Hepatocyte (in vitro differentiated cells): ENCODE measurements around the gene MAPRE2.

Source experiments
- EZH2 ChIP-seq: fragments of 200-600 bp; sonication (generic); IDR thresholded peaks from 2 replicates; pipeline ENCODE4 v1.6.1; 2016; ENCODE audit warnings: antibody characterized with exemption, mild to moderate bottlenecking, borderline replicate concordance
- EZH2phosphoT487 ChIP-seq: fragments of 200-600 bp; sonication (generic); IDR thresholded peaks from one replicate; pipeline ENCODE4 v1.6.1; 2018; ENCODE audit warnings: antibody characterized with exemption, mild to moderate bottlenecking, low read depth, moderate library complexity; ENCODE audit not compliant: unreplicated experiment, severe bottlenecking
- TF ChIP-seq, protein P1 (sequence below): fragments of 200-600 bp; sonication (generic); IDR thresholded peaks from 2 replicates; pipeline ENCODE4 v1.5.1; 2016; ENCODE audit warnings: antibody characterized with exemption, mild to moderate bottlenecking; ENCODE audit not compliant: poor library complexity

DNA sequence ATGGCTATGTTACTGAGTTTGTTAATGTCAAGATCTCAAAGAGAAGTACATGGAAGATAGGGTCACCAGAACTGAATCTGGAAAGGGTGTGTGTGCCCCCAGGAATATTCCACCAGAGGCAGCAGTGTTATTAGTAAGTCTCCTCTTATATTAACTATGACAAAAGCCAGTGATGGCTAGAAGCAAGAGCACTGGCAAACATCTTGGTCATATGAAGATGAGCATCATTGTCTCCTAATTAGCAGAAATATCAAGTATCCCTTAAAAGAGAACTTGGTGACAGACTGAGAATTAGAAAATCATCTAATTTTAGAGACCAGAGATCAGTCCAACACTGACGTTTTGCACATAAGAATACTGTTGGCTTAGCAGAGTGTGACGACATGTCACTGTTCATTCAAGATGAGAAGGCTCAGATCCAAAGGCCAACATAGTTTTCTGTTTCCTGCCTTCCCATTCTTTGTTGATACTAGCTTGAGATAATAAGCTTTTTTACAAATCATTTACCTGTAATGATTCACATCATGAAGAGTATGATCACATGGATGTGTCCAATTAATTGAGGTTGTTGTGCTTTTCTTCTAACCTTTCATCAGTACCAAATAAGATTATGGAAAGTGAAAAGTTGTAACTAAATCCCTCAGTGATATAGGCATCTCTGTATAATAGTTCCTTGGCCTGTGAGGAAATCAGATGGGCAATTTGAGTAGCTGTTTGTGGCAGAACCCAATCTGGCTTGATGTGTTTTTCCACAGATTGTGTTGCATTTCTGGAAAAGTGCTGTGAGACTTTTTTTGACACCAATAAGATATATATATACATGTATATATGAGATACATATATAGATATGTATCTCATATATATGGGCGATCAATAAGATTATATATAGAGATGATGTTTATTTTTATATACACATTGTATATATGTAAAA lies 44.5 kb downstream of the MAPRE2 start:
- TF ChIP-seq, protein P1, sequence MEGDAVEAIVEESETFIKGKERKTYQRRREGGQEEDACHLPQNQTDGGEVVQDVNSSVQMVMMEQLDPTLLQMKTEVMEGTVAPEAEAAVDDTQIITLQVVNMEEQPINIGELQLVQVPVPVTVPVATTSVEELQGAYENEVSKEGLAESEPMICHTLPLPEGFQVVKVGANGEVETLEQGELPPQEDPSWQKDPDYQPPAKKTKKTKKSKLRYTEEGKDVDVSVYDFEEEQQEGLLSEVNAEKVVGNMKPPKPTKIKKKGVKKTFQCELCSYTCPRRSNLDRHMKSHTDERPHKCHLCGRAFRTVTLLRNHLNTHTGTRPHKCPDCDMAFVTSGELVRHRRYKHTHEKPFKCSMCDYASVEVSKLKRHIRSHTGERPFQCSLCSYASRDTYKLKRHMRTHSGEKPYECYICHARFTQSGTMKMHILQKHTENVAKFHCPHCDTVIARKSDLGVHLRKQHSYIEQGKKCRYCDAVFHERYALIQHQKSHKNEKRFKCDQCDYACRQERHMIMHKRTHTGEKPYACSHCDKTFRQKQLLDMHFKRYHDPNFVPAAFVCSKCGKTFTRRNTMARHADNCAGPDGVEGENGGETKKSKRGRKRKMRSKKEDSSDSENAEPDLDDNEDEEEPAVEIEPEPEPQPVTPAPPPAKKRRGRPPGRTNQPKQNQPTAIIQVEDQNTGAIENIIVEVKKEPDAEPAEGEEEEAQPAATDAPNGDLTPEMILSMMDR = no peak
- no peak for TF ChIP-seq EZH2phosphoT487
- no peak for TF ChIP-seq EZH2
